H9 (cell line): ENCODE results near the gene USP47. TPM values are rescaled to one million over a fixed set of nuclear protein-coding genes. Genes with fewer than 3 reads are reported as not detected.

Source experiments
- DNase-seq: peaks from one replicate; pipeline ENCODE4 v3.0.0-alpha.2; 2017
- H2AFZ ChIP-seq: one replicate; pipeline ENCODE4 v1.6.1; 2013; ENCODE audit warnings: mild to moderate bottlenecking, low read length, control low read depth, moderate library complexity
- H2AK5ac ChIP-seq: 2 replicates; pipeline ENCODE4 v1.6.1; 2013; ENCODE audit warnings: low read length, control low read depth, mixed read lengths; ENCODE audit not compliant: insufficient read length
- H2BK120ac ChIP-seq: one replicate; pipeline ENCODE4 v1.6.1; 2013; ENCODE audit warnings: low read depth, mild to moderate bottlenecking, low read length, control low read depth, inconsistent platforms; ENCODE audit not compliant: poor library complexity, severe bottlenecking
- H2BK12ac ChIP-seq: 2 replicates; pipeline ENCODE4 v1.6.1; 2013; ENCODE audit warnings: low read length, control low read depth, mixed read lengths, low read depth; ENCODE audit not compliant: insufficient read length
- H2BK15ac ChIP-seq: 2 replicates; pipeline ENCODE4 v1.6.1; 2013; ENCODE audit warnings: low read depth, low read length, control low read depth
- H2BK20ac ChIP-seq: one replicate; pipeline ENCODE4 v1.6.1; 2013; ENCODE audit warnings: low read depth, mild to moderate bottlenecking, low read length, control low read depth, inconsistent platforms; ENCODE audit not compliant: poor library complexity, severe bottlenecking
- H2BK5ac ChIP-seq: 2 replicates; pipeline ENCODE4 v1.6.1; 2013; ENCODE audit warnings: low read length, control low read depth, mixed read lengths; ENCODE audit not compliant: insufficient read length
- H3K14ac ChIP-seq: 2 replicates; pipeline ENCODE4 v1.6.1; 2013; ENCODE audit warnings: low read length, control low read depth; ENCODE audit not compliant: insufficient read depth
- H3K18ac ChIP-seq: 2 replicates; pipeline ENCODE4 v1.6.1; 2013; ENCODE audit warnings: low read depth, mild to moderate bottlenecking, mixed read lengths, low read length, control low read depth; ENCODE audit not compliant: insufficient read length
- H3K23ac ChIP-seq: 2 replicates; pipeline ENCODE4 v1.6.1; 2013; ENCODE audit warnings: low read length, control low read depth, mixed read lengths, low read depth; ENCODE audit not compliant: insufficient read length
- H3K23me2 ChIP-seq: 2 replicates; pipeline ENCODE4 v1.6.1; 2013; ENCODE audit warnings: low read depth, mild to moderate bottlenecking, mixed read lengths, low read length, control low read depth; ENCODE audit not compliant: insufficient read length, poor library complexity, severe bottlenecking
- H3K27ac ChIP-seq: 2 replicates; pipeline ENCODE4 v1.5.1; 2013; ENCODE audit warnings: low read length, control low read depth, mixed read lengths, low read depth; ENCODE audit not compliant: insufficient read length
- H3K27me3 ChIP-seq: 2 replicates; pipeline ENCODE4 v1.6.1; 2013; ENCODE audit warnings: low read length, control low read depth, inconsistent platforms; ENCODE audit not compliant: insufficient read depth
- H3K4ac ChIP-seq: 2 replicates; pipeline ENCODE4 v1.6.1; 2013; ENCODE audit warnings: low read depth, mild to moderate bottlenecking, control low read depth, inconsistent platforms, low read length, moderate library complexity
- H3K4me1 ChIP-seq: 2 replicates; pipeline ENCODE4 v1.6.1; 2013; ENCODE audit warnings: low read length, control low read depth, inconsistent platforms; ENCODE audit not compliant: insufficient read depth
- H3K4me2 ChIP-seq: 2 replicates; pipeline ENCODE4 v1.6.1; 2013; ENCODE audit warnings: low read length, control low read depth, mixed read lengths; ENCODE audit not compliant: insufficient read length, insufficient read depth
- H3K56ac ChIP-seq: 2 replicates; pipeline ENCODE4 v1.6.1; 2013; ENCODE audit warnings: low read depth, mild to moderate bottlenecking, mixed read lengths, low read length, control low read depth; ENCODE audit not compliant: insufficient read length
- H3K79me1 ChIP-seq: 2 replicates; pipeline ENCODE4 v1.6.1; 2013; ENCODE audit warnings: low read depth, mild to moderate bottlenecking, moderate library complexity, low read length, control low read depth, inconsistent platforms; ENCODE audit not compliant: insufficient read depth, poor library complexity, severe bottlenecking
- H3K79me2 ChIP-seq: 2 replicates; pipeline ENCODE4 v1.6.1; 2013; ENCODE audit warnings: low read length, control low read depth, inconsistent platforms; ENCODE audit not compliant: insufficient read depth
- H3K9ac ChIP-seq: 2 replicates; pipeline ENCODE4 v1.6.1; 2013; ENCODE audit warnings: low read length, control low read depth, mixed read lengths; ENCODE audit not compliant: insufficient read length; ENCODE audit errors: extremely low read depth
- H3K9me3 ChIP-seq: one replicate; pipeline ENCODE4 v1.6.1; 2013; ENCODE audit warnings: low read depth, low read length, inconsistent platforms; ENCODE audit not compliant: control insufficient read depth
- H3T11ph ChIP-seq: one replicate; pipeline ENCODE4 v1.6.1; 2013; ENCODE audit warnings: mild to moderate bottlenecking, low read length, control low read depth, inconsistent platforms
- H4K20me1 ChIP-seq: one replicate; pipeline ENCODE4 v1.6.1; 2013; ENCODE audit not compliant: control insufficient read depth, insufficient read length, insufficient read depth
- H4K5ac ChIP-seq: 2 replicates; pipeline ENCODE4 v1.6.1; 2013; ENCODE audit warnings: low read depth, mild to moderate bottlenecking, mixed read lengths, low read length, control low read depth; ENCODE audit not compliant: insufficient read length
- H4K8ac ChIP-seq: replicated peaks from 2 replicates; pipeline ENCODE4 v1.6.1; 2013; ENCODE audit warnings: low read length, control low read depth, mixed read lengths, low read depth; ENCODE audit not compliant: insufficient read length
- H4K91ac ChIP-seq: 2 replicates; pipeline ENCODE4 v1.6.1; 2013; ENCODE audit warnings: low read depth, mild to moderate bottlenecking, moderate library complexity, mixed read lengths, low read length, control low read depth; ENCODE audit not compliant: insufficient read length
- H3K27ac Mint-ChIP-seq, 3 experiments: 2 replicates in 2 of 3; 3 replicates in 1 of 3; pipeline ENCODE4 v1.8.0; 2020 to 2021; ENCODE audit warnings: mixed read lengths in 3 of 3, mild to moderate bottlenecking in 1 of 3, moderate library complexity in 1 of 3
- H3K27me3 Mint-ChIP-seq: 2 replicates; pipeline ENCODE4 v1.8.0; 2021; ENCODE audit warnings: low read depth, mild to moderate bottlenecking, moderate library complexity, mixed read lengths
- H3K36me3 Mint-ChIP-seq, 3 experiments: 2 replicates in 2 of 3; 3 replicates in 1 of 3; pipeline ENCODE4 v1.8.0; 2020 to 2021; ENCODE audit warnings: low read depth in 3 of 3, mixed read lengths in 3 of 3; ENCODE audit not compliant: insufficient read depth in 1 of 3
- H3K4me1 Mint-ChIP-seq, 2 experiments: 2 replicates each; pipeline ENCODE4 v1.8.0; 2020; ENCODE audit warnings: mixed read lengths in 2 of 2
- H3K4me3 Mint-ChIP-seq, 2 experiments: 2 replicates in 1 of 2; 3 replicates in 1 of 2; pipeline ENCODE4 v1.8.0; 2020 to 2021; ENCODE audit warnings: mild to moderate bottlenecking in 2 of 2, mixed read lengths in 2 of 2, moderate library complexity in 1 of 2
- H3K9me3 Mint-ChIP-seq, 2 experiments: 2 replicates in 1 of 2; 3 replicates in 1 of 2; pipeline ENCODE4 v1.8.0; 2020; ENCODE audit warnings: mild to moderate bottlenecking in 2 of 2, mixed read lengths in 2 of 2, moderate library complexity in 1 of 2
- CTCF ChIP-seq: fragments of 200-600 bp; sonication (generic); conservative IDR thresholded peaks from 3 replicates; pipeline ENCODE4 v1.8.0; 2021; ENCODE audit warnings: antibody characterized with exemption, mild to moderate bottlenecking
- WGBS: extraction: QIAGEN DNeasy Blood & Tissue Kit; methylation state at CpG from one replicate; pipeline ENCODE4 v1.1.7; 2013; ENCODE audit warnings: missing lambda C conversion rate, low lambda C conversion rate, mixed read lengths; ENCODE audit not compliant: insufficient read length; ENCODE audit errors: extremely low coverage; 5-methylcytosine and 5-hydroxymethylcytosine counted together
- total RNA-seq: library from RNA; stranded (reverse); gene quantifications from 2 replicates; pipeline ENCODE4 v1.2.1, GENCODE V29; 2021

Gene USP47
- total RNA-seq, 1 experiment from 2014 or later: 26.7 TPM

GRCh38 chr11:11818529-11819121, 23.1 kb upstream of the USP47 start:
- H2BK15ac ChIP-seq: no peak overlapping the region
- H3K18ac ChIP-seq: no peak overlapping the region
- no peaks in the 10 kb centered on the region for H3K79me1 ChIP-seq
- no peak overlapping the region for H3K9ac ChIP-seq
- H3K56ac ChIP-seq: no peak overlapping the region
- H3K4me1 ChIP-seq: no peaks in the 10 kb centered on the region
- DNase-seq: no peak
- H3K23ac ChIP-seq: no peak overlapping the region
- no peaks in the 10 kb centered on the region for H3K23me2 ChIP-seq
- no peak for TF ChIP-seq CTCF
- Mint-ChIP-seq H3K4me1 (no peaks in the 10 kb centered on the region), H3K27ac (no peak overlapping the region), H3K36me3 (no peaks in the 10 kb centered on the region), H3K4me3 (no peak overlapping the region), H3K27me3 (no peaks in the 10 kb centered on the region; the same call in 1 of the 2 replicates), H3K9me3 (no peaks in the 10 kb centered on the region)
- H3K27me3 ChIP-seq: no peaks in the 10 kb centered on the region
- no peak overlapping the region for H2BK20ac ChIP-seq
- no peaks in the 10 kb centered on the region for H3K9me3 ChIP-seq
- H2BK12ac ChIP-seq: no peak overlapping the region
- H4K5ac ChIP-seq: no peak overlapping the region
- H3K27ac ChIP-seq: no peak overlapping the region
- no peaks in the 10 kb centered on the region for H4K20me1 ChIP-seq
- no peak overlapping the region for H4K8ac ChIP-seq
- no peak overlapping the region for H3T11ph ChIP-seq
- no peak overlapping the region for H2AFZ ChIP-seq
- no peak overlapping the region for H2BK5ac ChIP-seq
- H4K91ac ChIP-seq: no peak overlapping the region
- H3K4ac ChIP-seq: no peak overlapping the region
- H2BK120ac ChIP-seq: no peak overlapping the region
- no CpG with 5 or more reads among the region's 2 CpGs for WGBS
- H3K79me2 ChIP-seq: no peaks in the 10 kb centered on the region
- no peak overlapping the region for H3K14ac ChIP-seq
- H2AK5ac ChIP-seq: no peak overlapping the region
- H3K4me2 ChIP-seq: no peak overlapping the region
